Peyer's patch (tissue), 4 donors: ENCODE measurements around the gene CREB3L1.

Experiments used
- CTCF ChIP-seq, 6 experiments: fragments of 450-650 bp in 4 of 6; fragments of 200-600 bp in 2 of 6; sonication (generic) in 1 of 6; IDR thresholded peaks; one replicate each; pipeline ENCODE4 v1.5.1; 2017 to 2019; ENCODE audit warnings: antibody characterized with exemption in 6 of 6, mild to moderate bottlenecking in 3 of 6, moderate library complexity in 1 of 6
- POLR2A ChIP-seq, 2 donors: fragments of 450-650 bp; IDR thresholded peaks; one replicate each; pipeline ENCODE4 v1.5.1; 2017; ENCODE audit warnings: antibody characterized with exemption in 2 of 2, mild to moderate bottlenecking in 2 of 2, moderate library complexity in 2 of 2

GRCh38 chr11:46332568-46333393, 55.3 kb downstream of the CREB3L1 start:
- TF ChIP-seq CTCF (IDR thresholded peaks at IDR 0.05) (no peak), POLR2A (IDR thresholded peaks at IDR 0.05) (no peak)
